ENCODE measurements around the gene GARNL3. TPM values are rescaled to one million over a fixed set of nuclear protein-coding genes. Genes with fewer than 3 reads are reported as not detected.

GARNL3 gene
- total and polyA plus RNA-seq, 2 of the 13 experiments (the other 11 are each of a cell fraction or from before 2014, with no cell fraction given): 3.9 to 11.0 TPM

GRCh38 chr9:127396253-127396807, 131.8 kb downstream of the GARNL3 start (continued):
- TF ChIP-seq NR0B2 (CRISPR knock-in tag; IDR thresholded peaks at IDR 0.05): peak; percentile 69
- no peak for TF ChIP-seq EP300 (IDR thresholded peaks at IDR 0.05; ENCODE audit: low read depth in 2 of 2, low read length in 2 of 2)
- peak; percentile 24; the same call in 1 of the 2 replicates for TF ChIP-seq EP300 (CRISPR knock-in tag; IDR thresholded peaks at IDR 0.05; ENCODE audit: borderline replicate concordance)
- peak; percentile 7; the same call in 1 of the 2 replicates for TF ChIP-seq GLI4 (CRISPR knock-in tag; IDR thresholded peaks at IDR 0.05; ENCODE audit: borderline replicate concordance)
- peak; percentile 63; the same call in 1 of the 2 replicates for TF ChIP-seq CCDC6 (CRISPR knock-in tag; IDR thresholded peaks at IDR 0.05)
- TF ChIP-seq POLR2AphosphoS5 (IDR thresholded peaks at IDR 0.05; ENCODE audit: low read depth, low read length): peak; percentile 72
- TF ChIP-seq, protein P1, sequence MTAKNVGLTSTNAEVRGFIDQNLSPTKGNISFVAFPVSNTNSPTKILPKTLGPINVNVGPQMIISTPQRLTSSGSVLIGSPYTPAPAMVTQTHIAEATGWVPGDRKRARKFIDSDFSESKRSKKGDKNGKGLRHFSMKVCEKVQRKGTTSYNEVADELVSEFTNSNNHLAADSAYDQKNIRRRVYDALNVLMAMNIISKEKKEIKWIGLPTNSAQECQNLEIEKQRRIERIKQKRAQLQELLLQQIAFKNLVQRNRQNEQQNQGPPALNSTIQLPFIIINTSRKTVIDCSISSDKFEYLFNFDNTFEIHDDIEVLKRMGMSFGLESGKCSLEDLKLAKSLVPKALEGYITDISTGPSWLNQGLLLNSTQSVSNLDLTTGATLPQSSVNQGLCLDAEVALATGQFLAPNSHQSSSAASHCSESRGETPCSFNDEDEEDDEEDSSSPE (CRISPR knock-in tag; IDR thresholded peaks at IDR 0.05): peak; percentile 81
- peak; percentile 31 for TF ChIP-seq RBM22 (optimal IDR thresholded peaks at IDR 0.05; ENCODE audit: low read length)
- TF ChIP-seq ZNF343 (CRISPR knock-in tag; IDR thresholded peaks at IDR 0.05): no peak
- 0 out of 2 replicates have a peak, but pooled peaks have one; percentile 41 for TF ChIP-seq THAP7 (CRISPR knock-in tag; IDR thresholded peaks at IDR 0.05)
- no peak for TF ChIP-seq ZBTB37 (CRISPR knock-in tag; IDR thresholded peaks at IDR 0.05)
- TF ChIP-seq, protein P2, sequence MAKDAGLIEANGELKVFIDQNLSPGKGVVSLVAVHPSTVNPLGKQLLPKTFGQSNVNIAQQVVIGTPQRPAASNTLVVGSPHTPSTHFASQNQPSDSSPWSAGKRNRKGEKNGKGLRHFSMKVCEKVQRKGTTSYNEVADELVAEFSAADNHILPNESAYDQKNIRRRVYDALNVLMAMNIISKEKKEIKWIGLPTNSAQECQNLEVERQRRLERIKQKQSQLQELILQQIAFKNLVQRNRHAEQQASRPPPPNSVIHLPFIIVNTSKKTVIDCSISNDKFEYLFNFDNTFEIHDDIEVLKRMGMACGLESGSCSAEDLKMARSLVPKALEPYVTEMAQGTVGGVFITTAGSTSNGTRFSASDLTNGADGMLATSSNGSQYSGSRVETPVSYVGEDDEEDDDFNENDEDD (CRISPR knock-in tag; IDR thresholded peaks at IDR 0.05; ENCODE audit: borderline replicate concordance): peak; percentile 87; the same call in 1 of the 2 replicates
- TF ChIP-seq ZNF589 (CRISPR knock-in tag; conservative IDR thresholded peaks at IDR 0.05): no peak
- TF ChIP-seq ZNF18 (CRISPR knock-in tag; IDR thresholded peaks at IDR 0.05; ENCODE audit: insufficient replicate concordance): peak; percentile 48
- 0 out of 2 replicates have a peak, but pooled peaks have one; percentile 57 for TF ChIP-seq ZNF773 (CRISPR knock-in tag; IDR thresholded peaks at IDR 0.05; ENCODE audit: borderline replicate concordance)
- TF ChIP-seq ISL2 (CRISPR knock-in tag; IDR thresholded peaks at IDR 0.05): 0 out of 2 replicates have a peak, but pooled peaks have one; percentile 6
- TF ChIP-seq ARID4A (CRISPR knock-in tag; IDR thresholded peaks at IDR 0.05; ENCODE audit: borderline replicate concordance): peak; percentile 91
